Measurements from ENCODE around the gene CHD2.
"Not testable (repeated sequence)": the region's sequence is repeated elsewhere in the genome, so short reads cannot be mapped to it uniquely, and the experiment has no call there.

The CHD2 gene

GRCh38 chr15:93037820-93038705 lies 137.9 kb downstream of the CHD2 start:
- DNase-seq = no peak

GRCh38 chr15:93039562-93040287 lies 139.6 kb downstream of the CHD2 start:
- DNase-seq = not testable (repeated sequence)

- DNase-seq = no peak
These were observed 140.4 kb downstream of the CHD2 start for GRCh38 chr15:93040288-93041158.

- DNase-seq = no peak
These were observed 141.0 kb downstream of the CHD2 start for GRCh38 chr15:93041159-93041547.

GRCh38 chr15:93042211-93042610 lies 142.1 kb downstream of the CHD2 start:
- DNase-seq = no peak

- DNase-seq = no peak
These were observed 142.7 kb downstream of the CHD2 start for GRCh38 chr15:93042691-93043378.

GRCh38 chr15:93043621-93044300 lies 143.6 kb downstream of the CHD2 start:
- DNase-seq = no peak

- DNase-seq = no peak
These were observed 144.4 kb downstream of the CHD2 start for GRCh38 chr15:93044301-93045190.

GRCh38 chr15:93045191-93045785 lies 145.2 kb downstream of the CHD2 start:
- no peak for DNase-seq

- DNase-seq = no peak
These were observed 146.0 kb downstream of the CHD2 start for GRCh38 chr15:93046120-93046519.

- DNase-seq = no peak
These were observed 146.6 kb downstream of the CHD2 start for GRCh38 chr15:93046721-93047120.

- no peak for DNase-seq
These were observed 147.7 kb downstream of the CHD2 start for GRCh38 chr15:93047621-93048425.

GRCh38 chr15:93048426-93048721 lies 148.2 kb downstream of the CHD2 start:
- no peak for DNase-seq

- DNase-seq = peak; percentile 53
These were observed 148.6 kb downstream of the CHD2 start for GRCh38 chr15:93048759-93049161.

- no peak for DNase-seq
These were observed 149.1 kb downstream of the CHD2 start for GRCh38 chr15:93049233-93049632.

GRCh38 chr15:93049914-93050578 lies 149.9 kb downstream of the CHD2 start:
- DNase-seq = no peak

GRCh38 chr15:93050648-93051047 lies 150.5 kb downstream of the CHD2 start:
- no peak for DNase-seq

- DNase-seq = no peak
These were observed 151.3 kb downstream of the CHD2 start for GRCh38 chr15:93051236-93052089.
